PC-9 (cell line): ENCODE results near the gene MDP1. TPM values are rescaled to one million over a fixed set of nuclear protein-coding genes. Genes with fewer than 3 reads are reported as not detected.

Experiments used
- BruUV-seq: library from RNA; stranded (reverse); fragments of 400-500 nt; replicated peaks from 2 replicates; lab custom pipeline; 2021; lab: Mats Ljungman, UMichigan
- CTCF ChIA-PET: fragments of 300-600 bp; sonication (Branson Sonifier 250); formaldehyde crosslinking; loops from one replicate; lab custom pipeline; 2022; ENCODE audit warnings: antibody characterized with exemption; lab: Charles Lee
- POLR2A ChIA-PET: fragments of 300-600 bp; sonication (Branson Sonifier 250); formaldehyde crosslinking; loops from one replicate; lab custom pipeline; 2022; ENCODE audit warnings: antibody characterized with exemption; ENCODE audit not compliant: unreplicated experiment; lab: Charles Lee
- DNase-seq, 2 experiments: peaks; one replicate each; pipeline versions ENCODE4 v3.0.0 to v3.0.0-alpha.2; 2015 to 2022; ENCODE audit warnings: mixed read lengths in 1 of 2
- H2AFZ ChIP-seq: fragments of 200-600 bp; sonication (generic); 2 replicates; pipeline ENCODE4 v1.8.1; 2017; ENCODE audit warnings: antibody characterized with exemption
- H3F3A ChIP-seq: fragments of 200-600 bp; sonication (generic); 2 replicates; pipeline ENCODE4 v1.8.1; 2017; ENCODE audit warnings: antibody characterized with exemption, mild to moderate bottlenecking, low read depth; ENCODE audit not compliant: insufficient read depth
- H3K27ac ChIP-seq: fragments of 200-600 bp; sonication (generic); 2 replicates; pipeline ENCODE4 v1.6.1; 2016; ENCODE audit warnings: mixed run types
- H3K27me3 ChIP-seq: fragments of 200-600 bp; sonication (generic); 2 replicates; pipeline ENCODE4 v1.6.1; 2016; ENCODE audit warnings: low read depth, mixed run types; ENCODE audit not compliant: insufficient read depth
- H3K36me3 ChIP-seq: fragments of 200-600 bp; sonication (generic); 2 replicates; pipeline ENCODE4 v1.6.1; 2016; ENCODE audit warnings: low read depth, mixed run types
- H3K4me1 ChIP-seq: fragments of 200-600 bp; sonication (generic); replicated peaks from 2 replicates; pipeline ENCODE4 v1.6.1; 2016; ENCODE audit warnings: mixed run types; ENCODE audit not compliant: insufficient read depth
- H3K4me2 ChIP-seq: fragments of 200-600 bp; sonication (generic); 2 replicates; pipeline ENCODE4 v1.6.1; 2017; ENCODE audit warnings: mixed run types
- H3K4me3 ChIP-seq: fragments of 200-600 bp; sonication (generic); 2 replicates; pipeline ENCODE4 v1.6.1; 2016; ENCODE audit warnings: mixed run types
- H3K79me2 ChIP-seq: fragments of 200-600 bp; sonication (generic); 2 replicates; pipeline ENCODE4 v1.6.1; 2017; ENCODE audit warnings: low read depth, mixed run types
- H3K9me2 ChIP-seq: fragments of 200-600 bp; sonication (generic); 2 replicates; pipeline ENCODE4 v1.8.1; 2017; ENCODE audit warnings: mild to moderate bottlenecking; ENCODE audit not compliant: insufficient read depth
- H3K9me3 ChIP-seq: fragments of 200-600 bp; sonication (generic); 2 replicates; pipeline ENCODE4 v1.8.1; 2016; ENCODE audit warnings: low read depth; ENCODE audit not compliant: insufficient read depth
- H4K20me1 ChIP-seq: fragments of 200-600 bp; sonication (generic); 2 replicates; pipeline ENCODE4 v1.8.1; 2017; ENCODE audit not compliant: insufficient read depth
- EZH2 ChIP-seq: fragments of 200-600 bp; sonication (generic); IDR thresholded peaks from 2 replicates; pipeline ENCODE4 v1.8.0; 2017; ENCODE audit warnings: antibody characterized with exemption, low read depth
- intact Hi-C: fragments of 100-400 bp; cut with micrococcal nuclease; formaldehyde crosslinking; loops from one replicate; pipeline ENCODE4 v1.10.0; 2022; ENCODE audit not compliant: unreplicated experiment
- total RNA-seq: library from RNA; stranded (reverse); gene quantifications from 2 replicates; pipeline ENCODE4 v1.2.3, GENCODE V29; 2021
- TF ChIP-seq, protein P1 (sequence below): fragments of 200-600 bp; sonication (generic); conservative IDR thresholded peaks from 2 replicates; pipeline ENCODE4 v1.6.1; 2017; ENCODE audit warnings: mixed run types, antibody characterized with exemption, mild to moderate bottlenecking, moderate library complexity

The MDP1 gene
- total RNA-seq, 1 experiment from 2014 or later, result 8.7 TPM

DNA sequence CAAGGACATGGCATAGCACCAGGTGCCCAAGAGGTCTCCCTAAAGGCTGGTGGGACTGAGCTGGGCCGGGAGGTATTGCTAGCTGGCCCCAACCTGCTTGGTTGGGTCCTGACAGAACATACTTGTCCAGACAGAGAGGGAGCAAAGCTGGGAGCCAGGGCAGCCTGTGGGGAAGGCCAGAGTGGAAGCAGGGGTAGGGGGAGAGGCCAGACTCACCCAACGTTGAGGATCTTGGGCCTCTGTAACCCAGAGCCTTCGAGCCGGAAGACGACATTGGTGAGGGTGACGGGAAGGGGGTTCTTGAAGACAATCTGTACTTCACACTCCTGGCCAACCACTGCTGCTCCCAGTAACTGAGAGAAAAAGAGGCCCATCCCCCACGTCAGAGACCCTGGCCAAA is 38.1 kb upstream of the MDP1 start:
- Histone ChIP-seq H3K27me3 (no peaks in the 10 kb centered on the region), H3K36me3 (no peaks in the 10 kb centered on the region), H2AFZ (no peak overlapping the region), H3K4me3 (no peak overlapping the region), H3K27ac (no peak overlapping the region), H3K9me3 (no peaks in the 10 kb centered on the region), H4K20me1 (no peaks in the 10 kb centered on the region), H3K4me2 (no peak overlapping the region), H3F3A (no peaks in the 10 kb centered on the region), H3K9me2 (no peaks in the 10 kb centered on the region), H3K4me1 (no peaks in the 10 kb centered on the region), H3K79me2 (no peaks in the 10 kb centered on the region)
- POLR2A ChIA-PET, result no interaction called here
- CTCF ChIA-PET, result no interaction called here
- no peak for DNase-seq
- no peak for TF ChIP-seq EZH2
- TF ChIP-seq, protein P1, sequence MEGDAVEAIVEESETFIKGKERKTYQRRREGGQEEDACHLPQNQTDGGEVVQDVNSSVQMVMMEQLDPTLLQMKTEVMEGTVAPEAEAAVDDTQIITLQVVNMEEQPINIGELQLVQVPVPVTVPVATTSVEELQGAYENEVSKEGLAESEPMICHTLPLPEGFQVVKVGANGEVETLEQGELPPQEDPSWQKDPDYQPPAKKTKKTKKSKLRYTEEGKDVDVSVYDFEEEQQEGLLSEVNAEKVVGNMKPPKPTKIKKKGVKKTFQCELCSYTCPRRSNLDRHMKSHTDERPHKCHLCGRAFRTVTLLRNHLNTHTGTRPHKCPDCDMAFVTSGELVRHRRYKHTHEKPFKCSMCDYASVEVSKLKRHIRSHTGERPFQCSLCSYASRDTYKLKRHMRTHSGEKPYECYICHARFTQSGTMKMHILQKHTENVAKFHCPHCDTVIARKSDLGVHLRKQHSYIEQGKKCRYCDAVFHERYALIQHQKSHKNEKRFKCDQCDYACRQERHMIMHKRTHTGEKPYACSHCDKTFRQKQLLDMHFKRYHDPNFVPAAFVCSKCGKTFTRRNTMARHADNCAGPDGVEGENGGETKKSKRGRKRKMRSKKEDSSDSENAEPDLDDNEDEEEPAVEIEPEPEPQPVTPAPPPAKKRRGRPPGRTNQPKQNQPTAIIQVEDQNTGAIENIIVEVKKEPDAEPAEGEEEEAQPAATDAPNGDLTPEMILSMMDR, result no peak
- no TSS peak for BruUV-seq
- intact Hi-C loops, result no loop called here

- Histone ChIP-seq H3K27ac (no peak overlapping the region), H3K9me2 (no peaks in the 10 kb centered on the region), H2AFZ (no peak overlapping the region), H3K4me1 (no peaks in the 10 kb centered on the region), H4K20me1 (no peaks in the 10 kb centered on the region), H3K4me3 (no peak overlapping the region), H3K79me2 (no peaks in the 10 kb centered on the region), H3K4me2 (no peak overlapping the region), H3K27me3 (no peaks in the 10 kb centered on the region), H3F3A (no peaks in the 10 kb centered on the region), H3K36me3 (no peaks in the 10 kb centered on the region), H3K9me3 (no peaks in the 10 kb centered on the region)
- BruUV-seq, result no TSS peak
- ChIA-PET CTCF (no interaction called here), POLR2A (no interaction called here)
- intact Hi-C loops, result no loop called here
- no peak for DNase-seq
- no peak for TF ChIP-seq EZH2
These were observed 36.6 kb upstream of the MDP1 start for GRCh38 chr14:24252289-24253124.

DNA sequence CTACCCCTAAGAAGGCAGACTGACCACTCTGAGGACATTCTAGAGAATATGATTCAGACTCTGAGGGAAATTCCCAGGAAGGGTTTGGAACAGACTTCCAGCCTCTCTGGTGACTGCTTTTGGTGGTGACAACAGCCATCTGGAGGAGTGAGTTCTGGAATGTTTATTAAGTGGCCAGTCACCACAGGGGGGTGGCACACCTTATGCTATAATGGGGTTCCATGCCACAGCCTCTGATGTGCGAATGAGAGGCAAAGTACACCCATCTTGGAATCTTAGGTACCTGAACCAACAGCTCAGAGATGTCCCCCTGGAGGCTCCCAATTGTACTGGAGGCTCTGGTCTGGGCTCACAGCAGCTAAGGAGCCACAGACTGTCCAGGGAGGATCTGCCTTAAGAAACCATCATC is 36.0 kb upstream of the MDP1 start:
- no peaks in the 10 kb centered on the region for H3F3A ChIP-seq
- no peaks in the 10 kb centered on the region for H3K4me1 ChIP-seq
- H3K36me3 ChIP-seq, result no peaks in the 10 kb centered on the region
- intact Hi-C loops, result no loop called here
- no peak overlapping the region for H2AFZ ChIP-seq
- ChIA-PET CTCF (interaction anchor here (0.6 kb wide), 1 partner anchor 160 kb away, joined by 4 read pairs; no protein-coding TSS in a partner anchor), POLR2A (no interaction called here)
- peak; percentile 9 to 37 for DNase-seq
- H4K20me1 ChIP-seq, result no peaks in the 10 kb centered on the region
- no peak overlapping the region for H3K27ac ChIP-seq
- H3K4me3 ChIP-seq, result no peak overlapping the region
- no peak overlapping the region for H3K4me2 ChIP-seq
- H3K9me2 ChIP-seq, result no peaks in the 10 kb centered on the region
- no peaks in the 10 kb centered on the region for H3K79me2 ChIP-seq
- H3K27me3 ChIP-seq, result no peaks in the 10 kb centered on the region
- TF ChIP-seq, protein P1, result no peak
- no peak for TF ChIP-seq EZH2
- H3K9me3 ChIP-seq, result no peaks in the 10 kb centered on the region
- BruUV-seq, result no TSS peak
